Body of pancreas (tissue), 4 donors: ENCODE data around the gene ADNP. TPM values are rescaled to one million over a fixed set of nuclear protein-coding genes. Genes with fewer than 3 reads are reported as not detected.

ENCODE experiments used
- ATAC-seq: fragments of 150-250 bp; one replicate; pipeline ENCODE4 v1.9.1; 2016
- DNase-seq, 4 donors: peaks; one replicate each; pipeline ENCODE4 v3.0.0-alpha.2; 2019
- H3K27ac ChIP-seq, 4 donors: fragments of 200-600 bp; sonication (generic); 1 replicate in 3 of 4; 2 replicates in 1 of 4; pipeline versions ENCODE4 v1.5.1 to v1.6.1; 2016 to 2019; ENCODE audit warnings: mild to moderate bottlenecking in 1 of 4, mixed read lengths in 1 of 4, moderate library complexity in 1 of 4
- H3K27me3 ChIP-seq, 2 donors: fragments of 200-600 bp; sonication (generic); one replicate each; pipeline ENCODE4 v1.6.0; 2016; ENCODE audit warnings: mild to moderate bottlenecking in 1 of 2
- H3K36me3 ChIP-seq, 2 donors: fragments of 200-600 bp; sonication (generic); replicated peaks in 1 of 2; 2 replicates each; pipeline ENCODE4 v1.5.1; 2016; ENCODE audit warnings: low read depth in 2 of 2; ENCODE audit not compliant: insufficient read depth in 1 of 2
- H3K4me1 ChIP-seq: fragments of 200-600 bp; sonication (generic); one replicate; pipeline ENCODE4 v1.6.0; 2016
- H3K4me3 ChIP-seq, 2 donors: fragments of 200-600 bp; sonication (generic); 1 replicate in 1 of 2; 2 replicates in 1 of 2; pipeline ENCODE4 v1.5.1; 2016 to 2019
- H3K9me3 ChIP-seq, 3 donors: fragments of 200-600 bp; sonication (generic); 1 replicate in 2 of 3; 2 replicates in 1 of 3; pipeline ENCODE4 v1.5.1; 2016
- CTCF ChIP-seq, 7 experiments: fragments of 450-650 bp in 4 of 7; fragments of 200-600 bp in 3 of 7; sonication (generic) in 3 of 7; IDR thresholded peaks; one replicate each; pipeline ENCODE4 v1.5.1; 2016 to 2019; ENCODE audit warnings: antibody characterized with exemption in 7 of 7
- POLR2A ChIP-seq, 3 donors: fragments of 450-650 bp; IDR thresholded peaks; one replicate each; pipeline ENCODE4 v1.6.1; 2016; ENCODE audit warnings: antibody characterized with exemption in 3 of 3, mild to moderate bottlenecking in 2 of 3
- WGBS, 2 donors: methylation state at CpG; one replicate each; pipeline ENCODE4 v1.1.5; 2017; 5-methylcytosine and 5-hydroxymethylcytosine counted together
- intact Hi-C: fragments of 100-400 bp; cut with DNase I; formaldehyde crosslinking; loops from one replicate; pipeline ENCODE4 v1.15.1; 2023
- total RNA-seq, 2 donors: library from RNA; depleted of rRNA; stranded (reverse); fragments of >200 nt; gene quantifications; one replicate each; pipeline ENCODE4 v1.1.0, GENCODE V29; 2016

ADNP gene
- total RNA-seq, 2 donors from 2014 or later, result 28.0 to 28.7 TPM

- Histone ChIP-seq H3K4me1 (peaks cover 36% of the 10 kb centered on the region), H3K9me3 (no peaks in the 10 kb centered on the region), H3K27me3 (no peaks in the 10 kb centered on the region), H3K36me3 (peaks cover 0 to 2% of the 10 kb centered on the region in 2 donors), H3K27ac (peak overlapping the region in 1 of 4 donors; percentile 91), H3K4me3 (peak overlapping the region in 1 of 2 donors; percentile 59)
- no peak for DNase-seq
- intact Hi-C loops, result no loop called here
- TF ChIP-seq CTCF (IDR thresholded peaks at IDR 0.05) (no peak), POLR2A (IDR thresholded peaks at IDR 0.05) (no peak)
- ATAC-seq, result no peak
- 50 to 78% methylated on average over 7 to 25 of the region's 25 CpGs for WGBS, 2 donors
These were observed 28.4 kb upstream of the ADNP start for GRCh38 chr20:50959543-50960126.

GRCh38 chr20:50958615-50959542, 27.6 kb upstream of the ADNP start, which contains the start of gene MOCS3:
TSS of gene MOCS3 (plus strand) at chr20:50958818. CDS start at chr20:50958843, 25 bp downstream.
- peaks cover 0 to 2% of the 10 kb centered on the region in 2 donors for H3K36me3 ChIP-seq
- ATAC-seq (peak; percentile 89), DNase-seq (peak; percentile 80 to 89 (median 84))
- H3K27me3 ChIP-seq, result no peaks in the 10 kb centered on the region
- no peak for TF ChIP-seq POLR2A (IDR thresholded peaks at IDR 0.05)
- no peak for TF ChIP-seq CTCF (IDR thresholded peaks at IDR 0.05)
- peak within 1 kb of the TSS; percentile 71 to 92 (median 86) for H3K27ac ChIP-seq
- 0 to 1% methylated on average over 12 to 66 of the region's 67 CpGs for WGBS, 2 donors
- intact Hi-C loops, result no loop called here
- peak within 1 kb of the TSS; percentile 59 to 100 for H3K4me3 ChIP-seq
- no peaks in the 10 kb centered on the region for H3K9me3 ChIP-seq
- H3K4me1 ChIP-seq, result peaks cover 36% of the 10 kb centered on the region

- H3K36me3 ChIP-seq, result peaks cover 0 to 2% of the 10 kb centered on the region in 2 donors
- H3K9me3 ChIP-seq, result no peaks in the 10 kb centered on the region
- 0 to 1% methylated on average over 44 to 52 of the region's 52 CpGs for WGBS, 2 donors
- TF ChIP-seq CTCF (IDR thresholded peaks at IDR 0.05) (no peak), POLR2A (IDR thresholded peaks at IDR 0.05) (peak; percentile 78 to 97 (median 96))
- intact Hi-C loops, result no loop called here
- peaks cover 36% of the 10 kb centered on the region for H3K4me1 ChIP-seq
- ATAC-seq, result peak; percentile 90
- peak within 1 kb of the TSS; percentile 71 to 92 (median 86) for H3K27ac ChIP-seq
- peak within 1 kb of the TSS; percentile 59 to 100 for H3K4me3 ChIP-seq
- H3K27me3 ChIP-seq, result no peaks in the 10 kb centered on the region
- DNase-seq, result peak; percentile 84 to 90 (median 90)
These were observed 26.8 kb upstream of the ADNP start, which contains the start of gene DPM1 for GRCh38 chr20:50957798-50958614. TSS of gene DPM1 (minus strand) at chr20:50958532. CDS start at chr20:50958523, 9 bp downstream.

- H3K27ac ChIP-seq, result peak overlapping the region in 3 of 4 donors; percentile 82 to 92 (median 91)
- no peak for TF ChIP-seq CTCF (IDR thresholded peaks at IDR 0.05)
- no peak for TF ChIP-seq POLR2A (IDR thresholded peaks at IDR 0.05)
- H3K9me3 ChIP-seq, result no peaks in the 10 kb centered on the region
- H3K4me3 ChIP-seq, result peak overlapping the region; percentile 59 to 100
- WGBS, 2 donors, result 3% methylated on average over 7 of the region's 7 CpGs
- intact Hi-C loops, result no loop called here
- no peak for ATAC-seq
- peak in 1 of 4 donors; percentile 29 for DNase-seq
- H3K4me1 ChIP-seq, result peaks cover 36% of the 10 kb centered on the region
- H3K27me3 ChIP-seq, result no peaks in the 10 kb centered on the region
- H3K36me3 ChIP-seq, result peaks cover 0 to 2% of the 10 kb centered on the region in 2 donors
These were observed 26.0 kb upstream of the ADNP start for GRCh38 chr20:50957276-50957675.
